NCI-H2107 treated with DMSO at 0.1 percent for 48 hours (cell line): ENCODE results near the gene NANOG.
"Not testable (repeated sequence)": the region's sequence is repeated elsewhere in the genome, so short reads cannot be mapped to it uniquely, and the experiment has no call there.

Source experiments
- DNase-seq: peaks from one replicate; lab custom pipeline; 2025; ENCODE audit not compliant: unreplicated experiment; lab: John Stamatoyannopoulos, UW

The NANOG gene

DNA sequence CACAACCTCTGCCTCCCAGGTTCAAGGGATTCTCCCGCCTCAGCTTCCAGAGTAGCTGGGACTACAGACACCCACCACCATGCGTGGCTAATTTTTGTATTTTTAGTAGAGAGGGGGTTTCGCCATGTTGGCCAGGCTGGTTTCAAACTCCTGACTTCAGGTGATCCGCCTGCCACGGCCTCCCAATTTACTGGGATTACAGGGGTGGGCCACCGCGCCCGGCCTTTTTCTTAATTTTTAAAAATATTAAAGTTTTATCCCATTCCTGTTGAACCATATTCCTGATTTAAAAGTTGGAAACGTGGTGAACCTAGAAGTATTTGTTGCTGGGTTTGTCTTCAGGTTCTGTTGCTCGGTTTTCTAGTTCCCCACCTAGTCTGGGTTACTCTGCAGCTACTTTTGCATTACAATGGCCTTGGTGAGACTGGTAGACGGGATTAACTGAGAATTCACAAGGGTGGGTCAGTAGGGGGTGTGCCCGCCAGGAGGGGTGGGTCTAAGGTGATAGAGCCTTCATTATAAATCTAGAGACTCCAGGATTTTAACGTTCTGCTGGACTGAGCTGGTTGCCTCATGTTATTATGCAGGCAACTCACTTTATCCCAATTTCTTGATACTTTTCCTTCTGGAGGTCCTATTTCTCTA, at the start of gene NANOG:
NANOG (plus strand) TSS at position 519 of the 645 bp plus-strand sequence. CDS start 213 bp downstream, outside the sequence.
- not testable (repeated sequence) for DNase-seq

DNA sequence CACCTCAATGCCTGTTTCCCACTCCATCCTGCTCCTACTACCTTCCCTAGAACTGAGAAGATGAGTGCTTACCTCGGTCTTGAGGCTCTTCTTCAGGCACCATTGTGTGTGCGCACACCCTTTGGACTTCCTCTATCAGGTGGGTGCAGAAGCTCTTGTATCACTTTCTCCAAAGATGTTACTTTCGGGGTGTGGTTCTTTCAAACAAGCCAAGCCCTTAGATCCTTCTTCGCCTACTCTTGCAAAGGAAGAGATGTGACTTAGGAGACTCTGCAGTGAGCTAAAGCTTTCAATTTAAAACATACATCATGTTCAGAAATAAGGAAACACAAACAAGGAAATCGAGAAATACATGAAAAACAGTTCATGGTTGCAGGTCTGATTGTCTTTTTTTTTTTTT, 42.0 kb upstream of the NANOG start, which contains the start of gene CLEC4C:
CLEC4C (minus strand) TSS at position 130 of the 400 bp plus-strand sequence; CDS start at position 103, 27 bp downstream.
- no peak for DNase-seq

DNA sequence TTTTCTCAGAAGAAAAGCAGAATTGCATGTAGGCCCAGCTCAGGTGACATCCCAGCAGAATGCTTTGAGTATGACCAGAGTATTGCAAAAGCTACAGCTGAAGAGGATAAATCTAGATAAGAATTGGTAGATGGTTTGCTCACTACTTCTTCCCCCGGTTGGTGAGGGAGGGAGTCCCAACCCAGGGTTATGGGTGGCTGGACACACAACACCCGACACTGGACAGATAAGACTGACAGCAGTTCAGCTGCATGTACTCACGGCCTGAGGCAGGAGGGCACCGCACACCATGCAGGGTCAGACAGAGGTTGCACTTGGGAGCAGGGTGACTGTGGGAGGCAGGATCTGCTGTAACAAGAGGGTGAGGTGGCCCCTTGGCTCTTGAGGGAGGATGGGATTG, 40.4 kb upstream of the NANOG start:
- DNase-seq = no peak

DNA sequence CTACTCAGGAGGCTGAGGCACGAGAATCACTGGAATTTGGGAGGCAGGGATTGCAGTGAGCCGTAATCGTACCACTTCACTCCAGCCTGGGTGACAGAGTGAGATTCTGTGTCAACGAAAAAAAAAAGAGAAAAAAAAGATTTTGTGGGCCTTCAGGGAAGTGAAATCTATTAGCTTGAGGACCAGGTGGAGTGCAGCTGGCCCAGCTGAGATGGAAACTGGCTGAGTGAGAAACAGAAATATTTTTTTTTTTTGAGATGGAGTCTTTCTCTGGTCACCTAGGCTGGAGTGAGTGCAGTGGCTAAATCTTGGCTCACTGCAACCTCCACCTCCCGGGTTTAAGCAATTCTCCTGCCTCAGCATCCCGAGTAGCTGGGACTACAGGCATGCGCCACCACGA, 39.8 kb upstream of the NANOG start:
- no peak for DNase-seq

DNA sequence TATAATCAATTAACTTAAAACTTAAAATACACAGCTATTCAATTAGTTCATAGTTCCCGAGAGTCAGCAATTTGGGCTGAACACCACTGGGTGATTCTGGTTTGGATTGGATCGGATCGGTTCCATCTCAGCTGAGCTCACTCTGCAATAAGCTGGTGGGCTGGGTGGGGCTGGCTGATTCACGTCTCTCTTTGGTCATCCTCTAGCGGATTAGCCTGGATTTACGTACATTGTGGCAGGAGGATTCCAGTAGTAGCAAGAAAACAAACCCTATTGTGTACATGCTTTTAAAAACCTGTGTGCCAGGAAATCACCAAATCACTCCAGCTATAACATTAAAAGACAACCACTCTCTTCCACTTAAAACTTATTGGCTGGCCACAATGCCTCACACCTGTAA, 38.9 kb upstream of the NANOG start:
- DNase-seq = no peak

DNA sequence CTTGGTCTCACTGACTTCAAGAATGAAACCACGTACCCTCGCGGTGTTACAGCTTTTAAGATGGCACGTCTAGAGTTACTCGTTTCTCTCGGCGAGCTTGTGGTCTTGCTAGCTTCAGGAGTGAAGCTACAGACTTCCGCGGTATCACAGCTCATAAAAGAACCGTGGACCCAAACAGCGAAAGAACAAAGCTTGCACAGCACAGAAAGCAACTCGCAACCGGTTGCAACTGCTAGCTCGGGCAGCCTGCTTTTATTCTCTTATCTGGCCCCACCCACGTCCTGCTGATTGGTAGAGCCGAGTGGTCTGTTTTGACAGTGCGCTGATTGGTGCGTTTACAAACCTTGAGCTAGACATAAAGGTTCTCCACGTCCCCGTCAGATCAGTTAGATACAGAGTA, 37.8 kb upstream of the NANOG start:
- no peak for DNase-seq

DNA sequence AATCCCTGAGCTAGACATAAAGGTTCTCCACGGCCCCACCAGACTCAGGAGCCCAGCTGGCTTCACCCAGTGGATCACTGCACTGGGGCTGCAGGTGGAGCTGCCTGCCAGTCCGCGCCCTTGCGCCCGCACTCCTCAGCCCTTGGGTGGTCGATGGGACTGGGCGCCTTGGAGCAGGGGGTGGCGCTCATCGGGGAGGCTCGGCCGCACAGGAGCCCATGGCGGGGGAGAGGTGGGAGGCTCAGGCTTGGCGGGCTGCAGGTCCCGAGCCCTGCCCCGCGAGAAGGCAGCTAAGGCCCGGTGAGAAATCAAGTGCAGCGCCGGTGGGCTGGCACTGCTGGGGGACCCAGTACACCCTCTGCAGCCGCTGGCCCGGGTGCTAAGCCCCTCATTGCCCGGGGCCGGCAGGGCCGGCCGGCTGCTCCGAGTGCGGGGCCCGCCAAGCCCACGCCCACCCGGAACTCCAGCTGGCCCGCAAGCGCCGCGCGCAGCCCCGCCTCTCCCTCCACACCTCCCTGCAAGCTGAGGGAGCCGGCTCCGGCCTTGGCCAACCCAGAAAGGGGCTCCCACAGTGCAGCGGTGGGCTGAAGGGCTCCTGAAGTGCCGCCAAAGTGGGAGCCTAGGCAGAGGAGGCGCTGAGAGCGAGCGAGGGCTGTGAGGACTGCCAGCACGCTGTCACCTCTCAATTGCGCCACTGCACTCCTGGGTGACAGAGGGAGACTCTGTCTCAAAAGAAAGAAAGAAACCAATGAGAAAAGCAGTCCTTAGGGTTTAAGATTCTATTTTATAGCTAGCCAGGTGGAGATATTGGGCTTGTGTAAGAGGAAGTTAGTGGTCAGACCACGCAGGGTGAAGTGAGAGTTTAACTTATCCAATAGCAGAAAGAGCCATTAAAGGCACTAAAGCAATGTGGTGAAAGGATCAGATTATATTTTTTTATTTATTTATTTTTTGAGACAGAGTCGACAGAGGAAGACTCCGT, 37.0 kb upstream of the NANOG start:
- not testable (repeated sequence) for DNase-seq

DNA sequence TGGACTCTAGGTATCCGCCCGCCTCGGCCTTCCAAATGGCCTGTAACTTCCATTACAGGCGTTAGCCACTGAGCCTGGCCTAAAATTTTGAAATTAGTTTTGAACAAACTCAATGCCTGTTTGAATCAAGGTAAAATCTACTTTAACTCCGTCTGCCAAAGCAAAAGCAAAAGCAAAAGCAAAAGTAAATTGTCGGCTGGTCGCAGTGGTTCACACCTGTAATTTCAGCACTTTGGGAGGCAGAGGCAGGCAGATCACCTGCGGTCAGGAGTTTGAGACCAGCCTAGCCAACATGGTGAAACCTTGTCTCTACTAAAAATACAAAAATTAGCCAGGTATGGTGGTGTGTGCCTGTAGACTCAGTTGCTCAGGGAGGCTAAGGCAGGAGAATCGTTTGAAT, 33.5 kb upstream of the NANOG start:
- DNase-seq = not testable (repeated sequence)

GRCh38 chr12:7756993-7757392, 32.2 kb upstream of the NANOG start:
- DNase-seq = no peak

GRCh38 chr12:7758766-7759140, 30.4 kb upstream of the NANOG start:
- no peak for DNase-seq

DNA sequence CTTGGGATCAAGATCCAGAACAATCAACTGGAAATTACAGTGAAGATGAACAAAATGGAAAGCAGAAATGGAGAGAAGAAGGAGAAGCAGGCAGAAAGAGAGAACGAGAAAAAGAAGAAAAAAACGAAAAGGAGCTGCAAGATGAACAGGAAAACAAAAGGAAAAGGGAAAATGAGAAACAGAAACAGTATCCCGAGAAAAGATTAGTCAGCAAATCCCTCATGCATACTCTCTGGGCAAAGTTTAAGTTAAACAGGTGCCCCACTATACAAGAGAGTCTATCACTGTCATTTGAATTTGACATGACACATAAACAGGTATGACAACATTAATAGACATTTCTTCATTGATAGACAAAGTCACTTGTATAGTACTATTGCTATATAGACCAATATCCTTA, 19.2 kb upstream of the NANOG start:
- DNase-seq = no peak

- no peak for DNase-seq
Observed at GRCh38 chr12:7781274-7781673, 7.9 kb upstream of the NANOG start.

- no peak for DNase-seq
Observed at GRCh38 chr12:7782055-7782454, 7.1 kb upstream of the NANOG start.

- DNase-seq = not testable (repeated sequence)
Observed at GRCh38 chr12:7783433-7783832, 5.8 kb upstream of the NANOG start.

DNA sequence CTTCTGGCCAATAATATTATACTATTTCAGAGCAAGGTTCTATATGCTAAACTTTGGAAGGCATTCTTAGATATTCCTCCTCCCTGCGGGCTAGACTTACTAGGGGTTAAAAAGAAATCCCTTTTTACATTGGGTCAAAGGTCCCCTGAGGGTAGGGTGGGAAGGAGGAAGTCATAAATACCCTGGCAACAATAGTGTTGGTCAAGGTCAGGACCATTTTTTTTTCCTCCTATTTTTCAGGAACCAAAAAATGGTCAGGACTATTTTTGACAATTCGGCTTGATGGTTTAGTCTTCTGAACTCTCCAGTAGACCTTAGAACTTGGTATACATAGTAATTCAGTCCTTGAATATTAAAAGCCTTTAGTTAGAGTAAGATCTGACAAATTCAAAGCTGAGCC, 4.5 kb upstream of the NANOG start:
- no peak for DNase-seq

DNA sequence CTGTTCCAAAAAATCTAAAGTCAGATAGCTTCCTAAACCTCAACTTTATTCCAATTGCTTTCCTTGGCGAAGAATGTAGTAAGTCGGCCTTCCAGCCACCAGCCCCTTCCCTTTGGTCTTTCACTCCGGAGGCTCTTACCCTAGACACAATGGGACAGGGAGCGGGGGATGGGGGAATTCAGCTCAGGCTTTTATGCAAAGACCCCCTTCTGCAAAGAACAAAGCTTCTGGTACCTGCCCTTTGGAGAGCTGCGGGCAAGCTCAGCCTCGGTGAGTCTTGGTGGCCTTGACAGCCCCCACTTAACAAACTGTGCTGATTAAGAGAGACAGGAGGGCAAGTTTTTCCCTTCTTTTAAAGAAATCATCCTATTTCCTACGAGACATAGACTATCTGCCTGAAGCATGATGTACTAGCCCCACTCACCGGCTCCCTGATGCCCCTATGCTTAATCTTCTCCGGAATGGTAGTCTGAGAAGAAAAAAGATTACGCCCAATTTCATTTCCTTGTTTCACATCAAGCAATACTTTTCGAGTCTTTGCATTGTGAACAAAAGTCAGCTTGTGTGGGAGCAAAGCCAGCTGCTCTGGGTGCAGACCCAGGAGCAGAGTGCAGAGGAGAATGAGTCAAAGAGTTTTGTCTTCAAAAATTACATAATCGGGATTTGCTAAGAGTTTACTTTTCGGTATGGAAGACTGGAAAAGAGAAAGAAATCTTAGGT, 1.5 kb upstream of the NANOG start:
- DNase-seq = no peak

DNA sequence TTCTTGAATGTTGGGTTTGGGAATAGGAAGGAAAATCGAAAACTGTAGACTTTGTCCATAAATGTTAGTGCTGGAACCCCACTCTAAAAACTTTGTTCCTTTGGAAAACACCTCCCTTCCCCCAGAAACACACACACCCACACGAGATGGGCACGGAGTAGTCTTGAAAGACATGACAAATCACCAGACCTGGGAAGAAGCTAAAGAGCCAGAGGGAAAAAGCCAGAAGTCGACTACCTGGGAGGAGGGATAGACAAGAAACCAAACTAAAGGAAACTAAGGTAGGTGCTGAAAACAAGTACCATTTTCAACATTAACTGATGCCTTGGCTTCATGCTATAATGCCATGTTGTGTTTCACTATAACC, 925 bp upstream of the NANOG start:
- DNase-seq = no peak

DNA sequence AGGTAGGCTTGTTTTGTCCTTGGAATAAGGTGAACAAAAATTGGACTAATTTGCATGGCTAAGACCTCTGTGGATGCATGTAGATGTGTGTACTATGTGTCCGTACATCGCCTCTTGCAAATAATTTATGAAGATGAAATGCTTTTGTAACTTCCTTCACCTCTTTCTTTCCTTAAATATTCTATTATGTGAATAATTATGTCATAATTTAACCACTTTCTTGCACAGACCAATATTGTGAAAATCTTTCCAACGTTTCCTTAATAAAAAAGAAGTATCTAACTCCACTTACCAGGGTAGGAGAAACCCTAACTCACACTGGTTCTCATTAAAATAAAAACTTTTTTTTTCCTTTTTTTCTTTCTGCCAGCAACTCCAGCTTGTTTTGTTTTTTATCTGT, 4.0 kb downstream of the NANOG start:
- no peak for DNase-seq

GRCh38 chr12:7797269-7797668, 8.1 kb downstream of the NANOG start:
- not testable (repeated sequence) for DNase-seq

DNA sequence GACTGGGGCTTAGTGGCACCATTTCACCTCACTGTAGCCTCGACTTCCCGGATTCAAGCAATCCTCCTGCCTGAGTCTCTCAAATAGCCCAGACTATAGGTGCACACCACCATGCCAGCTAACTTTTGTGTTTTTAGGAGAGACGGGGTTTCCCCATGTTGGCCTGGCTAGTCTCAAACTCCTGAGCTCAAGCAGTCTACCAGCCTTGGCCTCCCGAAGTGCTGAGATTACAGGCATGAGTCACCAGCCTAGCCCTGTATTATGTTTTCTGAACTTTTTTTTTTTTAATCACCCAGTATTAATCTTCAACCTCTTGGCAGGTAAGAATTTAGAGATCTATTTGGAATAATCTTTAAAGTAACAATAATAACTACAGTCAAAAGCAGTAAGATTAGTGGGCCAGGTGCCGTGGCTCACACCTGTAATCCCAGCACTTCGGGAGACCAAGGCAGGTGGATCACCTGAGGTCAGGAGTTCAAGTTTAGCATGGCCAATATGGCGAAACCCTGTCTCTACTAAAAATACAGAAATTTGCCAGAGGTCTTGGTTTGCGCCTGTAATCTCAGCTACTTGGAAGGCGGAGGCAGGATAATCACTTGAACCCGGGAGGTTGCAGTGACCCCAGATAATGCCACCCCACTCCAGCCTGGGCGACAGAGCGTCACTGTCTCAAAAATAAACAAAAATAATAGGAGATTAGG, 8.6 kb downstream of the NANOG start:
- DNase-seq = no peak

GRCh38 chr12:7798750-7799308, 9.6 kb downstream of the NANOG start:
- DNase-seq = not testable (repeated sequence)
